ENCODE data around the gene DNAJC3. TPM values are rescaled to one million over a fixed set of nuclear protein-coding genes. Genes with fewer than 3 reads are reported as not detected.

Gene DNAJC3
- total RNA-seq, 2 experiments from 2014 or later, result 15.9 to 16.8 TPM

- intact Hi-C loops (cut with micrococcal nuclease), result no loop called here
These were observed 33.4 kb upstream of the DNAJC3 start for GRCh38 chr13:95643571-95643935.

GRCh38 chr13:95643936-95644598 is 32.9 kb upstream of the DNAJC3 start:
- intact Hi-C loops (cut with micrococcal nuclease), result no loop called here
- ATAC-seq, result peak; percentile 52

More at GRCh38 chr13:95643571-95643935, 33.4 kb upstream of the DNAJC3 start:
- DNase-seq (no peak), ATAC-seq (no peak)
- H3K36me3 Mint-ChIP-seq (ENCODE audit: low read depth), result no peaks in the 10 kb centered on the region
- H3K4me3 Mint-ChIP-seq, result peak overlapping the region; percentile 44
- ChIA-PET POLR2A (interaction anchor here (0.9 kb wide), 1 partner anchor 44 kb away, joined by 3 read pairs; no protein-coding TSS in a partner anchor), CTCF (interaction anchor here (1.2 kb wide), 1 partner anchor 17 kb away, joined by 5 read pairs; no protein-coding TSS in a partner anchor)
- TF ChIP-seq CTCF (IDR thresholded peaks at IDR 0.05), result no peak
- no peaks in the 10 kb centered on the region for H3K9me3 Mint-ChIP-seq
- no peak overlapping the region for H3K27ac Mint-ChIP-seq
- H3K27me3 Mint-ChIP-seq, result peaks cover 36% of the 10 kb centered on the region
- peaks cover 5% of the 10 kb centered on the region for H3K4me1 Mint-ChIP-seq (ENCODE audit: low read depth)

DNA sequence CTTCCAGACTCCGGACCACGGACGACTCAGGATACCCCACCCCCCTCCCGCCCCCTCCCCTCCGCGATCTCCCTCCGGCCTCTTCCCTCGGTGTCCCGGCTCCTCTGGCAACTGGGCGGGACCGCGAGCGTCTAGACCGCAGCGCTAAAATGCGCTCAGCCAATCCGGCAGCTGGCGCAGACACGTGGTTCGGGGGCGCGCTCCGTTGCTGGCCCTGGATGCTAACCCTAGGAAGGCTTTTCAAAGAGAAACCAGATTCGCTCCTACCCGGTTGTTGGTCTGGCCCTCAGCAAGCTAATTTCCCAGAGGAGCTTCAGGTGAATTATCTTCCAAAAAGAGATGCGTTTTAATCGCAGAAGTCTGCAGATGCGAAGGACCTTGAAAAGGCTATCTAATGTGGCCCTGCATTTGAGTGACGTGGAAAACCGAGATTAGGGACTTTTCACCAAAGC is 32.3 kb upstream of the DNAJC3 start, which contains the start of gene DZIP1:
Gene DZIP1 (minus strand): TSS at position 106 of the 452 bp plus-strand sequence. CDS start 2,677 bp downstream, outside the sequence.
- Mint-ChIP-seq H3K36me3 (ENCODE audit: low read depth) (no peaks in the 10 kb centered on the region), H3K27ac (no peak within 1 kb of the TSS), H3K4me1 (ENCODE audit: low read depth) (peaks cover 5% of the 10 kb centered on the region), H3K27me3 (peaks cover 30% of the 10 kb centered on the region), H3K4me3 (peak within 1 kb of the TSS; percentile 69), H3K9me3 (no peaks in the 10 kb centered on the region)
- ChIA-PET POLR2A (no interaction called here), CTCF (interaction anchor here (1.5 kb wide), 1 partner anchor 20 kb away, joined by 5 read pairs; no protein-coding TSS in a partner anchor)
- intact Hi-C loops (cut with micrococcal nuclease), result no loop called here
- peak; percentile 87 for ATAC-seq
- DNase-seq, result peak; percentile 50
- no peak for TF ChIP-seq CTCF (IDR thresholded peaks at IDR 0.05)

More at GRCh38 chr13:95643936-95644598, 32.9 kb upstream of the DNAJC3 start:
- ChIA-PET CTCF (interaction anchor here (1.5 kb wide), 1 partner anchor 20 kb away, joined by 5 read pairs; no protein-coding TSS in a partner anchor), POLR2A (interaction anchor here (0.9 kb wide), 1 partner anchor 43 kb away, joined by 3 read pairs; no protein-coding TSS in a partner anchor)
- no peaks in the 10 kb centered on the region for H3K36me3 Mint-ChIP-seq (ENCODE audit: low read depth)
- H3K27me3 Mint-ChIP-seq, result peaks cover 31% of the 10 kb centered on the region
- H3K9me3 Mint-ChIP-seq, result no peaks in the 10 kb centered on the region
- no peak for TF ChIP-seq CTCF (IDR thresholded peaks at IDR 0.05)
- peaks cover 5% of the 10 kb centered on the region for H3K4me1 Mint-ChIP-seq (ENCODE audit: low read depth)
- DNase-seq, result no peak
- H3K27ac Mint-ChIP-seq, result no peak overlapping the region
- peak overlapping the region; percentile 69 for H3K4me3 Mint-ChIP-seq

- no peak overlapping the region for H3K27ac Mint-ChIP-seq
These were observed 29.6 kb upstream of the DNAJC3 start for GRCh38 chr13:95647321-95647720.

More at GRCh38 chr13:95647321-95647720, 29.6 kb upstream of the DNAJC3 start:
- ChIA-PET POLR2A (no interaction called here), CTCF (no interaction called here)
- Mint-ChIP-seq H3K4me3 (no peak overlapping the region), H3K4me1 (ENCODE audit: low read depth) (peaks cover 5% of the 10 kb centered on the region), H3K9me3 (no peaks in the 10 kb centered on the region), H3K36me3 (ENCODE audit: low read depth) (no peaks in the 10 kb centered on the region), H3K27me3 (peaks cover 17% of the 10 kb centered on the region)
- DNase-seq, result no peak
- ATAC-seq, result no peak
- no peak for TF ChIP-seq CTCF (IDR thresholded peaks at IDR 0.05)
- intact Hi-C loops (cut with micrococcal nuclease), result no loop called here
